ENCODE data around the gene TMEM266. TPM values are rescaled to one million over a fixed set of nuclear protein-coding genes. Genes with fewer than 3 reads are reported as not detected.

Gene TMEM266
- total RNA-seq, 4 donors from 2014 or later, result 0.27 to 2.7 (median 1.5) TPM

DNA sequence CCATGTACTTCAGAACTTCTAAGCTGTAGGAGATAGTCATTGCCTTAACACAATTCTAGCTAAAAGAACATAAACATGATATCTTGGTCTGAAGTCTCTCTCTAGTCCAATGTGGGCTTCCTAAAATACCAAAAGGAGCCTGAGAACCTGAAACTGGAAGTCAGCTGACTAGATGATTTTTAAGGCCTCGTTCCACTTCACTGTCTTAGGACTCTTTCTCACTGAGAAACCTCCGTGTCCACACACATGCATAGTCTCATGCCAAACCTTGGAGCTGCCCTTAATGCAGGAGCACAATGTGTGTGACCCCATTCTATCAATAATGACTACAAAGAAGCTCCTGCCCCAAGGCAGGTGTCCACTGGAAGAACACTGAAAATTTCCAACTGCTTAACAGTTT, 163.7 kb downstream of the TMEM266 start:
- no peak overlapping the region for H3K4me3 ChIP-seq (ENCODE audit: low read depth, poor library complexity, severe bottlenecking)
- WGBS, 2 donors, result 89 to 93% methylated on average over 2 of the region's 2 CpGs
- DNase-seq (ENCODE audit: low spot score in 2 of 2), result no peak
- TF ChIP-seq, protein P1, sequence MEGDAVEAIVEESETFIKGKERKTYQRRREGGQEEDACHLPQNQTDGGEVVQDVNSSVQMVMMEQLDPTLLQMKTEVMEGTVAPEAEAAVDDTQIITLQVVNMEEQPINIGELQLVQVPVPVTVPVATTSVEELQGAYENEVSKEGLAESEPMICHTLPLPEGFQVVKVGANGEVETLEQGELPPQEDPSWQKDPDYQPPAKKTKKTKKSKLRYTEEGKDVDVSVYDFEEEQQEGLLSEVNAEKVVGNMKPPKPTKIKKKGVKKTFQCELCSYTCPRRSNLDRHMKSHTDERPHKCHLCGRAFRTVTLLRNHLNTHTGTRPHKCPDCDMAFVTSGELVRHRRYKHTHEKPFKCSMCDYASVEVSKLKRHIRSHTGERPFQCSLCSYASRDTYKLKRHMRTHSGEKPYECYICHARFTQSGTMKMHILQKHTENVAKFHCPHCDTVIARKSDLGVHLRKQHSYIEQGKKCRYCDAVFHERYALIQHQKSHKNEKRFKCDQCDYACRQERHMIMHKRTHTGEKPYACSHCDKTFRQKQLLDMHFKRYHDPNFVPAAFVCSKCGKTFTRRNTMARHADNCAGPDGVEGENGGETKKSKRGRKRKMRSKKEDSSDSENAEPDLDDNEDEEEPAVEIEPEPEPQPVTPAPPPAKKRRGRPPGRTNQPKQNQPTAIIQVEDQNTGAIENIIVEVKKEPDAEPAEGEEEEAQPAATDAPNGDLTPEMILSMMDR (IDR thresholded peaks at IDR 0.05), result no peak
- no peak for TF ChIP-seq POLR2A (IDR thresholded peaks at IDR 0.05)
- intact Hi-C loops (cut with DNase I; ENCODE audit: low total_unique reads), result no loop called here

DNA sequence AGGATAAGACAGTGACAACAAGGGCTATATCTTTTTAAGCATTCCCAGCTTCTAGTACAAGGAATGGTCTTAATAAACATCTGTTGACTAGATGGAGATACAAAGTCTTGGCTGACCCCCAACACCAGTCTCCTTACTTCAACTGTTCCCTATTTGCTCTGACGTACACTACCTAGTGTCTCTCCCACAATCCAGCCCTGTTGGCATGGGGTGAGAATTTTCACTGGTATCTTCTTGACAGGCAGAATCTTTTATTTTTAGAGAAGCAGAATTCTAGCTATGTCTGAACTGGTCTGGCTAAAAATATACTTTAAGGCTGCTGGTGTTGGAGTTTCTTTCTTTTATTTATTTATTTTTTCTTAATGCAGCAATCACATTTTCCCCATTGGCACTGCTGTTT, 169.5 kb downstream of the TMEM266 start:
- WGBS, 2 donors, result 0 to 59% methylated on average over 1 of the region's 1 CpG
- H3K4me3 ChIP-seq (ENCODE audit: low read depth, poor library complexity, severe bottlenecking), result no peak overlapping the region
- TF ChIP-seq POLR2A (IDR thresholded peaks at IDR 0.05), result no peak
- TF ChIP-seq, protein P1 (IDR thresholded peaks at IDR 0.05), result no peak
- intact Hi-C loops (cut with DNase I; ENCODE audit: low total_unique reads), result no loop called here
- no peak for DNase-seq (ENCODE audit: low spot score in 2 of 2)

DNA sequence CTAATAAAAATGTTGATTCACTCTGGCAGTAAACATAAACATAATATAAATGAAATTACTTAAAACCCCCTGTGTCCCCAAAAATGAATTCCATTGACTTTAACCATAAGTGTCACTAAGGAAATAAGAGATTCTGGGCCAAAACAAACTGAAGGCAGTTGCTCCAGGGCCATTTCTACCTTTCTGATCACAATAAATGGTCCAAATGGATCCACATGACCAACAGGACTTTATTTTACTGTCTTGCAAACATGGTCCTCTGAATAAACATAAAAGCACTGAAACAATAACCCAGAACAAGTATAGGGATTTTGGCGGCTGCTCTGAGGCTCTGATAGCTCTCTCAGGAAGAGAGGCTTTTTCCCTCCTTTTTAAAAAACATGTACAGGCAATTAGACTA, 174.1 kb downstream of the TMEM266 start:
- intact Hi-C loops (cut with DNase I; ENCODE audit: low total_unique reads), result no loop called here
- H3K4me3 ChIP-seq (ENCODE audit: low read depth, poor library complexity, severe bottlenecking), result no peak overlapping the region
- TF ChIP-seq, protein P1 (IDR thresholded peaks at IDR 0.05), result no peak
- TF ChIP-seq POLR2A (IDR thresholded peaks at IDR 0.05), result no peak
- 74 to 77% methylated on average over 1 of the region's 1 CpG for WGBS, 2 donors
- no peak for DNase-seq (ENCODE audit: low spot score in 2 of 2)

GRCh38 chr15:76234337-76234889, 174.6 kb downstream of the TMEM266 start:
- TF ChIP-seq, protein P1 (IDR thresholded peaks at IDR 0.05), result no peak
- no peak for TF ChIP-seq POLR2A (IDR thresholded peaks at IDR 0.05)
- intact Hi-C loops (cut with DNase I; ENCODE audit: low total_unique reads), result no loop called here
- DNase-seq (ENCODE audit: low spot score in 2 of 2), result no peak
- WGBS, 2 donors, result 42 to 58% methylated on average over 4 of the region's 4 CpGs
- H3K4me3 ChIP-seq (ENCODE audit: low read depth, poor library complexity, severe bottlenecking), result no peak overlapping the region

DNA sequence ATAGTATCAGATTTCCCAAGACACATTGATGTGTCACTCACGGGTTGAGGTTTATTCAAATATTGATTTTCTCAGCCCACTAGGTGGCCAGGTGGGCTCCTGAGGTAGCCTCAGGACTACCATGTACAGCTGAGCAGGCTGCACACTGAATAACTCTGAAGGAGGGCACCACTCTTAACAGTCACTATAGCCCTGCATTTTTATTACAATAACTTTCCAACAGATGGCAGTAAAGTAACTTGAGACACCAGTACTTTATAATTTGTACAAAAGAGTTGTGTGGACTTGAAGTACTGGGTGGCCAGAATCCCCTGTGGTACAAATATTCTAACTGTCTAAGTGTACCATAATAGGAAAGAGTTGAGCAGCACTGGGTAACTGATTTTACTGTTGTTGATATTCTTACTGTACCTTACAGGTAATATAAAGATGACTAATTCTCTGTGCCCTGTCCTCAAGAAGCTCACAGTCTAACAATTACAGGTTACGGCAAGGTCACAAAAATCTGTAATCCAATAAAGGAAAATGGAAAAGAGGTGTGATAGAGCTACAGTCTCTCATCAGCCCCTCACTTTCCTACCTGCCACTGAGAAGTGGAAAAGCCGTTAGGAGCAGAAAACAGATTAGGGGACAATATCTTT, 175.5 kb downstream of the TMEM266 start:
- TF ChIP-seq, protein P1 (IDR thresholded peaks at IDR 0.05), result no peak
- no peak for TF ChIP-seq POLR2A (IDR thresholded peaks at IDR 0.05)
- 76 to 78% methylated on average over 3 of the region's 3 CpGs for WGBS, 2 donors
- DNase-seq (ENCODE audit: low spot score in 2 of 2), result no peak
- intact Hi-C loops (cut with DNase I; ENCODE audit: low total_unique reads), result no loop called here
- no peak overlapping the region for H3K4me3 ChIP-seq (ENCODE audit: low read depth, poor library complexity, severe bottlenecking)

GRCh38 chr15:76236350-76236749, 176.6 kb downstream of the TMEM266 start:
- 72 to 78% methylated on average over 2 of the region's 2 CpGs for WGBS, 2 donors
- no peak for DNase-seq (ENCODE audit: low spot score in 2 of 2)
- H3K4me3 ChIP-seq (ENCODE audit: low read depth, poor library complexity, severe bottlenecking), result no peak overlapping the region
- TF ChIP-seq, protein P1 (IDR thresholded peaks at IDR 0.05), result no peak
- TF ChIP-seq POLR2A (IDR thresholded peaks at IDR 0.05), result no peak
- intact Hi-C loops (cut with DNase I; ENCODE audit: low total_unique reads), result no loop called here

Data from lower leg skin (tissue), 4 donors.